Hematopoietic multipotent progenitor cell treated with erythropoietin and hydrocortisone succinate and interleukin-3 and kit ligand, for 15 days (in vitro differentiated cells): Measurements from ENCODE around the gene FOXP1.
A peak's percentile ranks its signal among the peaks of the same experiment; 100 is the strongest.

ENCODE experiments used
- DNase-seq: peaks from one replicate; pipeline ENCODE4 v3.0.0-alpha.2; 2015; ENCODE audit warnings: low spot score

The FOXP1 gene

GRCh38 chr3:71504250-71505036 is 79.1 kb downstream of the FOXP1 start:
- DNase-seq = peak; percentile 66

- DNase-seq = no peak
Observed at GRCh38 chr3:71503525-71504249, 79.8 kb downstream of the FOXP1 start.

DNA sequence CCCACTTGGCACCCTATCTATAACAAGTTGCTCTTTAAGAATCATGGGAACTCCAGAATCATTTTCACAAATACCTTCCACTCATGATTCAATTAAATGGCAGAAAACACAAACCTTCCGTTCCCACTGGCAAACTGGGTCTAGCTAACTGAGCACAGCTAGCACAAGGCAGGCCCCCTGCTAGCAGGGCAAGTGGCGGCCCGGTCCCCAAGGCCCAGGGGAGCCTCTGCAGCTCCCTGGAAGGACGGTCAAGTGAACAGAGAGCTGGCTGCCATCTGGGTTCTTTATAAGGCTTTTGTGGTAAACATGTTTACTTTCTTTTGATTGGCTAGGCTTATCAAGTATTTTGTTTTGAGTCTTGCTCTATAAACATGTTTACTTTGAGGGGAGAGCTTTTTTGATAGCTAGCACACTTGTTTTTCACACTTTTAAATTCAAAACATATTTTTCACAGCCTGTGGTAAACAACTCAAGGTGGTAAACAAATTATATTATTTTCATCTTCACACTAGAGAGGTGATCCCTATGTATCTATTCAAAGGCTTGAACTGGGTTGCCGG is 81.4 kb downstream of the FOXP1 start:
- DNase-seq = peak; percentile 75

- DNase-seq = no peak
Observed at GRCh38 chr3:71500696-71501095, 82.8 kb downstream of the FOXP1 start.

DNA sequence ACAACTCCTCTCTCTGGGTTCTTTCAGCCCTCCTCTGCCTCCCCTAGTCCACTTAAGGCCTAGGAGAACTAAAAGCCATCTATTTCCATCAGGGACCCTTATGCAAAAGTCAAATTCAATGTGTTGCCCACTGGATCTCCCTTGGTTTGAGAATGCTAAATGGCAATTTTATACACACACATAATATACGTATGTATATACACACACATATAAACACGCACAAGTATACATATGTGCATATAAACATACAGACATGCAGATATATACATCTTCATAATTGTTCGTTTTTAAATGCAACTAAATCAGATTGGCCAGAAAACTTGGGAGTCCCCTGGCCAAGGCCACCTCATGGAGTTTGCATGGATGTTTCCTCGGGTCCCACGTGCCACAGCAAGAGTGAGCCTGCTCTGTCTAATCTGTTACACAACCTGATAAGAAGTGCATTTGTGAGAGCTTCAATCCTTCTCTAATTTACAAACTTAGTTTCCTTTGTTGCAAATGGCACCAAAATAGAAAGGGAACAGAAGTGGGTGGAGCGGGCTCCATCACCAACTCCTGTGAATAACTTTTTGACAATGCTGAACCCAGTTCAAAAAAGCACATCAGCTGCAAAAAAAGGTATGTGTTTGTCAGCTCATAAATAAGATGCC is 84.2 kb downstream of the FOXP1 start:
- no peak for DNase-seq

- DNase-seq = peak; percentile 30
Observed at GRCh38 chr3:71498543-71498942, 85.0 kb downstream of the FOXP1 start.

DNA sequence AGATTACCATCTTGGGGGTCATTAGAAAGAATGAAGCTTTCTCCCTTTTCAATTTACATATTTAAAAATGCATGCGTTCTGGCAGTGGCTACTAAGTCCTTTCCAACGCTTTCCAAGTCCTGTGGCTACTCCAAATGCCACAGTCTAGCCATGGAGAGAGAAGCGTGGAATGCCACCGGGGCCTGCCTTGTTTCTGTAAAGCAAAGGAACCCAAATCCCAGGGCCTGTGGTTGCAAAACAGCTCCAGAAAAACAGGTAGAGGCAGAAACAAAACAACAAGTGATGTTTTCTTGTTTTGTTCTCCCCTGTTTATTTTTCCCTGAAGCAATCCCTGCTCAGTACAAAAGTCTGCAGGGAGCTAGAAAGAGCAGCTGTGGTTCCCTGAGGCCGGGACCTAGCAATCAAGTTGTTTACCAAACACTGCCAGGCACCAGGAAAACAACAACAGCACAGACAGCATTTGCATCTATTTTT is 85.5 kb downstream of the FOXP1 start:
- peak; percentile 33 for DNase-seq

- no peak for DNase-seq
Observed at GRCh38 chr3:71497367-71497897, 86.1 kb downstream of the FOXP1 start.

GRCh38 chr3:71495708-71496472 is 87.6 kb downstream of the FOXP1 start:
- DNase-seq = no peak

- DNase-seq = no peak
Observed at GRCh38 chr3:71494212-71494611, 89.3 kb downstream of the FOXP1 start.

- no peak for DNase-seq
Observed at GRCh38 chr3:71492974-71493771, 90.4 kb downstream of the FOXP1 start.

GRCh38 chr3:71492566-71492965 is 91.0 kb downstream of the FOXP1 start:
- DNase-seq = no peak

GRCh38 chr3:71491154-71491752 is 92.3 kb downstream of the FOXP1 start:
- no peak for DNase-seq

GRCh38 chr3:71490692-71491091 is 92.8 kb downstream of the FOXP1 start:
- no peak for DNase-seq

DNA sequence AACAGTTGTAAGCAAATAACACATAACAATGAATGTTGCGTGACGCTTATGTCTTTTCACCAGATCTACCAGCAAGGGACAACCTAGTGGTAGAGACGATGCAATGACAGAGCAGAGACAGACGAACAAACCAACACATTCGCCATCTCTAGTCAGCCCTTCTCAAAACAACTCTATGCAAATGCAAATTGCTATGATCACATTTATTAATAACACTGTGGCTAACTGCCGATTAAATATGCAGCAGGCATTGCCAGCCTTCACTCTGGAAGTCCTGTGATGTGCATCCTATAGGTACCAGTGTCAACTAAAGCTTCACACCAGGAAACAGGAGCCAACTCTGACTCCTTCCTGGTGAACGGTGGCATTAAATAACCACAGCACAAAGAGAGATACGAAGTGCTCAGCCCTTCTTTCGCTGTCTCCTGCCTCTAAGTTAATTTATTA is 94.2 kb downstream of the FOXP1 start:
- DNase-seq = no peak

- no peak for DNase-seq
Observed at GRCh38 chr3:71488882-71489281, 94.6 kb downstream of the FOXP1 start.

- no peak for DNase-seq
Observed at GRCh38 chr3:71488391-71488809, 95.1 kb downstream of the FOXP1 start.

GRCh38 chr3:71487418-71487817 is 96.1 kb downstream of the FOXP1 start:
- no peak for DNase-seq

- DNase-seq = no peak
Observed at GRCh38 chr3:71486831-71487230, 96.7 kb downstream of the FOXP1 start.

DNA sequence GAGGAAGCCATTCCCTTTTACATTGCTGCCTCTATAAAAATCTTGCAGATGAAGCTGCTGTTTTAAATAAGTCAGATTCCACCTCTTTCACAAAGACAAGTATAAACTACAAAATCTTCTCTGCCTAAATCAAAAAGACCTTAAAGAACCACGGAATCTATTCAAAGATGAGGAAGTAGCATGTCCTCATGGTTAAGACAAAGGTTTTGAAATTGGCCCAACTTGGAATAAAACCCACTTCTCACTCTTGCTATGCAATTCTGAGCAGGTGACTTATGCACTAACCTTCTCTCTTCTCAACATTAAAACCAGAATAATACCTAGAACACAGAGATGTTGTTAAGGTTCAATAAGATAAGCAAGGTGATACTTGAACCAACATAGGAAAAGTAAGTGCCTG is 97.6 kb downstream of the FOXP1 start:
- DNase-seq = no peak
